NCI-H446 treated with DMSO at 0.1 percent for 48 hours (cell line): ENCODE results near the gene ZC3H8.
A peak's percentile ranks its signal among the peaks of the same experiment; 100 is the strongest.
"Not testable (repeated sequence)": the region's sequence is repeated elsewhere in the genome, so short reads cannot be mapped to it uniquely, and the experiment has no call there.

Source experiments
- DNase-seq: peaks from one replicate; lab custom pipeline; 2025; lab: John Stamatoyannopoulos, UW

The ZC3H8 gene

DNA sequence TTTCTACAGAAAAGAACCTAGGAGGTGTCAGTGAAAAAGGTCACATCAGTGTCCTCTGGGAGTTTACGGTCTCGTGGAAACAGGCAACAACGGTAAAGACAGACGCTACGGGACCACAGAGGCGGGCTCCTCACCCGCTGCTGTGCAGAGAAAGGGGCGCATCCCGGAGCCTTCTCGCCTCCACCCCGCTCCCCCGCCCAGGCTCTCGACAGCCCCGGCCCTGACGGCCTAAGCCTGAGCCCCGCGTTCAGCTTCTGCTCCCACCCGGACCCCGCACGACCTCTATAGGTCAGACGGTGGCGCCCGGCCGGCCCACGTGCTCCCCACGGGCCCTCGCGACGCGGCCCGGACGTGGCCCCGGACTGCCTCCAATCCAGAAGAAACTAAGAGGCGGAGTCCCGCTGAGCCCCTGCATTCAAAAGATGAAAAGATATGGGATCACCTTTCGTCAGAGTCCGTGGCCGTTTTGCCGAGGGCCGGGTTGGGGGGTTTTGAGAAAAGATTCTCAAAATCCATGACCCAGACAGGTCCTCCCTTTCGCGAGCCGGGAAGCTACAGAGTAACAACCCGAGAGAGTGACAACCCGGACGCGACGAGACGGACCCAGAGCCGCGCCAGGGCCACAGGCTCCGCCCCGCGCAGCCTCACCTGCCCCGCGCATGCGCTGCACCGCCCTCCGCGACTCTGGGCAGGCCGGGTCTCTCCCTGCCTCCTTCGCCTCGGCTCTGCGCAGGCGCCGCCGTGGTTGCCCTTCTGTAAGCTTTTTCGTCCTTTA is at the start of gene ZC3H8:
Gene ZC3H8 (minus strand): TSS at position 577 of the 775 bp plus-strand sequence. CDS start 61 bp downstream, at position 516.
- DNase-seq = peak; percentile 81

DNA sequence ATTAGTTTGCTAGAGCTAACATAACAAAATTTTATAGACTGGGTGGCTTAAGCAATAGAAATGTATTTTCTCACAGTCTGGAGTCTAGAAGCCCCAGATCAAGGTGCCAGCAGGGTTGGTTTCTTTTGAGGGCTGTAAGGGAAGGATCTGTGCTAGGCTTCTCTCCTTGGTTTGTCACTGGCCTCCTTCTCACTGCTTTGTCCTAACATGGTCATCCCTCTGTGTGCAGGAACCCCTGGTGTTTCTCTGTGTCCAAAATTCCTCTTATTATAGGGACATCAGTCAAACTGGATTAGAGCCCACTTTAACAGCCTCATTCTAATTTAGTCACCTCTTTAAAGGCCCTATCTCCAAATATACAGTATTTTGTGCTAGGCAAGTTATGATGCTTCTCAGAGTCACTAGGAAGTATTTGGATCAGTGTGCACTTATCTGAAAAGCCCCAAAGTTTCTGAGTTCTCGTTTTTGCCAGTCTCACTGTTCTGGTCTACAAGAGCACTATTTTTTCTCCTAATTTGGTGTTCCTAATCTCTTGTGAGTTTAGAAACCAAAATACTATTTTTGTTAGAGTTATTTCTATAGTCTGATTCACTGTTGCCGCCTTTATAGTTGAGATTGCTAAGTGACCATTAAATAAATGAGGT is 49.6 kb upstream of the ZC3H8 start:
- no peak for DNase-seq

- DNase-seq = no peak
Observed at GRCh38 chr2:112301973-112302372, 47.1 kb upstream of the ZC3H8 start.

DNA sequence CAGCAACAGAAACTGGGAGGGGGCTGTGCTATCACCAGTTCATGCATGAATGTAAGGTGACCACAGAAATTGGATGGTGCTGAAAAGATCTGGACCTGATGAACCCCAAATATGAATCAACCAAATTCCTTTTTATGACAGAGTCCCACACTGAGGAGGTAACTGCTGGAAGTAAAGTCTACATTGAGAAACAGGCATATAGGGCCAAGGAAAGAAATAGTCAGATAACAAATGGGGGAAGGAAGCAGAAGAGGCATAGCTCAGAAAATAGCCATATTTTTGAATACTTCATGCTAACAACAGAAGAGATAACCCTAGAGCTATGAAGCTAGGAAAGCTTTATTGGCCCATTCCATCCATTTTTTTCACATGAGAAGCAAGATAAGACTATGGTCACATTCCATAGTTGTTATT is 46.3 kb upstream of the ZC3H8 start:
- no peak for DNase-seq

- DNase-seq = no peak
Observed at GRCh38 chr2:112296407-112296806, 41.6 kb upstream of the ZC3H8 start.

DNA sequence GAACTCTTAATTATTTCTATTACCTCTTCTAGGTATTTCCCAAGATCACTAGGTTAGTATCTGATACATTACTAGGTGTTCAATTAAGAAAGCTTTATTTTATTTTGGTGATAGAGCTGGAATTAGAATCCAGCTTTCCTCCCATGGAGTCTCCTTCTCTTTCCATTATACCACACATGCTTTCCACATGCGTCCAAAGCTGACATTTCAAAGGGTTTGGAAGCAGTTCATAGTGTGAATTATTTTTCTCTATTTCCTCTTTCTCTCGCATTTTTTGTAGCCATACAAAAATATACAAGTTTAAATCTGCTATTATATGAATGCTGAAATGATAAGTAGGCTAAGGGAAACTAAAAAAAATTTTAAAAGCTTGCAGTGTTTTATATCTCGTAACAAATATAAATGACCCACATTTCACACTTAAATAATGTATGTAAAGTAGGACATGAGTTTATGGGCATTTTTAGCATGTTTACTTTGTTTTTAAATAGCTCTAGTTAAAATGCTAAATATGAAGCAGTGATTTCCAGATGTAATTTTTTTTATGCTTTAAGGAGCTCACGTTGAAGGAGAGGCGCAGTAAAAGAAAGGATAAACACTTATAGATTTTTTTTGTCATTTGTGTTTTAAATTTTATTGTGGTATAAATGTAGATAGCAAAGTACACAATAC is 40.7 kb upstream of the ZC3H8 start:
- DNase-seq = no peak

DNA sequence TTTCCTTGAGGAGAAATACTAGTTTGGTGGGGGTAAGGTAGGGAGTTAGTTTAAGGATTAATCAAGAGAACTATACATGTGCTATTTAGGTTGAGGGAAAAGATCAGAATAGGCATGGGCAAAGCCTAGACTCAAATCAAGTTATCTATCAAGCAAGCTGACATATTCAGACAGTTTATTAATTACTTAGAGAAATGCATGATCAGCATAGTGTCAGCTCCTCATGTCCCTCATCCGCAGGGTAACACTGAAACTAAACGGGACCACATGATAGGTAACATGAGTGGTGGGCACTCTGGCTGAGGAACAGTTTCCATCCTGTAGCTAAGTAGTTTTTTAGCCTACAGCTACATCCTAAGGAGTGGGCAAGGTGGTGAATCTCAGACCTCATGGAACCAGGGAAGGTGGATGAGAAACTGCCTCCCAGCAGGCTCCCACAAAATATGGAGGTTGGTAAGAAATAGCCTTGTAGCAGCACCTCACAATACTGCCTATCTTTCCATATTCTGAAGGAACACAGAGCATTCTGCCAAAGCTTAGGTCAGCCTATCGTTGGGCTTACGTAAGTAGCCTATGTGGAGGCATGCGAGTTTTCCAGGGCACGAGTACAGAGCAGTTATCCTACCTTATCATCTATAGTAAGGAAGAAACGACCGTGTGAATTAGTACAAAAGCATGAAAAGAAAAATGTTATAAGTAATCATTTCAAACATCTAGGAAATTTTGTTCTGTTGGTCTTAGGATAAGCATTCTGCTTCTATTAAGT is 39.0 kb upstream of the ZC3H8 start:
- DNase-seq = no peak

- DNase-seq = no peak
Observed at GRCh38 chr2:112290648-112291047, 35.8 kb upstream of the ZC3H8 start.

GRCh38 chr2:112290088-112290487 is 35.2 kb upstream of the ZC3H8 start:
- DNase-seq = no peak

- DNase-seq = not testable (repeated sequence)
Observed at GRCh38 chr2:112283535-112283934, 28.7 kb upstream of the ZC3H8 start.

GRCh38 chr2:112282066-112282465 is 27.2 kb upstream of the ZC3H8 start:
- DNase-seq = not testable (repeated sequence)

DNA sequence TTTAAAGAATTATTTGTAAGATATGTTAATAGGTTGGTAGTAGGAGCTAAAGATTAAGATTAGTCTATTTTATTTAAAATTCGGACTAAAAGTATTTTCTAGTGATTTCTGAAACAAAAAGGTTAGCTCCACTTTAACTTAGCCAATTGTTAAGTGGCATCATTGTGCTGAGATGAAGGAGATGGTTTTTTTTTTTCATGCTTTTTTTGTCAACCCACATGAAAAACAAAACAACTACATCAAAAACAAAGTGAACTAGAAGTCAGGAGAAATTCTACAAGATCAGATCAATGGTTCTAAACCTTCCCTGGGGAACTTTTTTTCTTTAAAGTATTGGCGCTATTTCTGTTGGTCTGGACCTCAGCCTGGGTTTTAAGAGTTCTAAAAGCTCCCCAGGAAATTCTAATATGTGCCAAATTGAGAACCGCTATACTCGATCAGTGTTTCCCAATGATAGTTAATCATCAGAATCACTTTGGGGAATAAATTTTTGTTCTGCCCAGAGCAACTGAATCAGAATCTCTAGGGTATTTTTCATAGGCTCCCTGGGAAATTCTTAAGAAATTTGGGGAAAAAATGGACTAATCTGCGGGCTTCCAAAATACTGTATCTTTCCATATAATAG is 22.9 kb upstream of the ZC3H8 start:
- no peak for DNase-seq

DNA sequence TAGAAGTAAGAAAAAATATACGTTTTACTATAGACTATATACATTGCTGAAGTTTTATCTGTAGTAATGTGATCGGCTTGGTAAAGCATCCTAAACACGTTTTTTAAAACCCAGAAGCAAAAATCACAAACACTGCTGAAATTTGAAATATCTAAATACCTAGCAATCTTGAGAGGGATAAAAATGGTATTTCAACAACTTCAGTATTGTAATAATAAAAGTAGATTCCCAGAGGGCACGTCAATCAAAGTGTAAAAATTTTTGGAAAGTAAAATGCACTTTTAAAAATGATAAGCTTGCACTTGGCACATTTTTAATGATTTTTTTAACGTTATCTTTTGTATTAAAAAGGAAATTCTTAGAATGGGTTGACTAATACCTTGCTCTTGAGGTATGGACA is 22.1 kb upstream of the ZC3H8 start:
- DNase-seq = no peak

DNA sequence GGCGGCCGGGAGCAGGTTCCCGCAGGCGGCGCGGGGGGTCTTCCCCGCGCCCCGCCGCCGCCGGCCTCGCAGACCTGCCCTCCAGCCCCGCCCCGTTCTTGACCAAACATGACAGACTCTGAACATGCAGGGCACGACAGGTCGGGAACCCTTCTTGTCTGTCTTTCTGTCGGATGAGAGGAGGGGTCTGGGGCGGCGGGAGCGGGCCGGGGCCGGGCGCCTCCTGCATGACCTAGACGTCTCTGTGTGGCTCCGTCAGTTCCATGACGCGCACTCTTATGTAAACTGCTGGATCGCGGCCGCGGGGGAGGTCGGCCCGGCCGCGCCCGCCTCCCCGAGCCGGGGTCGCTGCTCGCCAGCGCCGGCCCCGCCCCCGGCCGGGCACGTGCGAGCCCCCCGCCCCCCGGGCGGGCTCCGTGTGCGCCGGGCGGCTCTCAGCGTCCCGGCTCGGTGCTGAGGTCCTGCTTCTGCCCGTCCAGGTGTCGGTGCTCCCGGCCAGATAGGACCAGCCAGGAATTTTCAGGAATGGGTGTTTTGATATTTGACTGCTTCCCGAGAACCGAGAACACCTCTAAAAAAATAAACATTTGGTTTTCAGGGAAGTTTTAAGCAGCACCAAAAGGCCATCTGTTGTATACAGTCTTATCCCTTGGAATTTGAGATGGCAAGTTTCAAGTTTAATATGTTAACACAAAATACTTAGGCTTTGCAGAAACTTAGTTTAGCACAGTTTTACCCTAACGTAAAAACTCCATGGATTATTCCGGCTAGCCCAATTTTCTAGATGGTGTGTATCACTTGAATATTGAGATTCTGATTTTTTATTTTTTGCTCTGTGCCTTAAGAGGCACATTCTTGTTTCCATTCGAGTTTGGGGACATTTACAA is 21.3 kb upstream of the ZC3H8 start:
- DNase-seq = peak; percentile 76

GRCh38 chr2:112275311-112275886 is 20.6 kb upstream of the ZC3H8 start, which contains the start of gene ZC3H6:
Gene ZC3H6, plus strand, starts transcription at chr2:112275597. Its CDS starts 398 bp downstream, at chr2:112275995.
- DNase-seq = peak; percentile 93

GRCh38 chr2:112273349-112273748 is 18.5 kb upstream of the ZC3H8 start:
- DNase-seq = no peak

DNA sequence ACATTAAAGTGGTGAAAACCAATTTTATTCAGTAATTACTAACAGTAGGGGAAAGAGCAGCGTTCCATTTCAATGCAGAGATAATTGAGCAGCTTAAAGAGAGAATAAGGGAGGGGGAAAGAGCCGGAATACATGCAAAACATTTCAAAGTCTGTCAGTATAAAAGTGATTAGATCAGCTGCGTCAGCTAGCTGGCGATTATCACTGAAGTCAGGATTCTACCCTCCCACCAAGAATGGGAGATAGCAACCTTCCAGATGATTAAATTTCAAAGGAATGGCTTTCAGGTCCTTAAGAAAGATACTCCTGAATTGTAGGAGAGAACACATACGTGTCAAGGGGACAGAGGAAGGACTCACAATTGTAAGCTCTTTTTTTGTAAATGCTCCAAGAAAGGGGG is 17.8 kb upstream of the ZC3H8 start:
- no peak for DNase-seq

- no peak for DNase-seq
Observed at GRCh38 chr2:112268547-112268946, 13.7 kb upstream of the ZC3H8 start.

- no peak for DNase-seq
Observed at GRCh38 chr2:112262876-112263275, 8.0 kb upstream of the ZC3H8 start.

DNA sequence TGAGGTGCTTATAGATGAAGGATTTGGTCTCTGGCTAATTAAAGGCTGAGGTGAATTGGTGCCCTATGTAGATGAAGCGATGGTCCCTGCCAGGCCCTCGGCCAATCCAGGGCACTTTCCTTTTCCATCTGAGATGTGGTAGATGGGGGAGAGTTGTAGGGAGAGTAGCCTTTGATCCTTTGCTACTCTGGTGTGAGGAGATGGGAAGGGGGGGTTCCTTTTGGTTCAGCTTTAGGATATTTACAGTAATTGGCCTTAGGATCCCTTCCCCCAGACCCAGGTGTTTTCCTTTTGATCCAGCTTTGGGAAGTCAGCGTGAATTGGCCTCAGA is 5.4 kb upstream of the ZC3H8 start:
- no peak for DNase-seq
